ENCODE data around the gene ZNF302.
"Not testable (repeated sequence)": the region's sequence is repeated elsewhere in the genome, so short reads cannot be mapped to it uniquely, and the experiment has no call there.

The ZNF302 gene

DNA sequence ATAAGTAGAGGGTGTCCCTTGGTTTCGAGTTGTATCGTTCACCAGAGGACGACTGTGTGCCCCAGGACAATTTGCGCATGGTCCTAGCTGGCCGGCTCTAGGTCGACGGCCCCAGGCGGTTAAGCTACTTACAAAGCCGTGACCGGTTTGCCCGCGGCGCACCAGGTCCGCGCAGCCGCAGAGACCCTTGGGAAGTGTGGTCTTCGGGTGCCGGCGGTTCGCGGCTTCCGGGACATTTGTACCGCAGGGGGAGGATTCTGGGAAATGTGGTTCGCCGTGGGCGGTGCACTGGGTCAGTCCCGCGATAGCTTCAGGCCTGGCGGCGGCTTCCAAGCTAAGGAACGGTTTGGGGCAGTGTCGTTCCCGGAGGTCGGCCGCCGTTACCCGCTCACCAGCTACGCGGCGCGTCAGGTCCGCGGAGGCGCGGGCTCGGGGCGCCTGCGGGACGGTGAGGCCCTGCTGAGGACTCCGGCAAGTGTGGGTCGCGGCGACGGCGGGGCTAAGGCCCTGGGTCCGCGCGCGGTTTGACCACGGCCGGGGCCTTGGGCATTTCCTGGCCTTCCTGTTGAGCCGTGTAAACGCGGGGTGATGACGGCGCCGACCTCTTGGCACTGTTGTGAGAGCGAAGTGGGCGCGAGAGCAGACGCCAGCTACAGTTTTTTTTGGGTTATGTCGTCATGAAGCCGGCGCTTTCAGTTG, at the start of gene ZNF302:
Gene ZNF302 (plus strand): TSS at position 293 of the 699 bp plus-strand sequence. CDS start 1,127 bp downstream, outside the sequence.
- DNase-seq: peak; percentile 96

GRCh38 chr19:34633802-34634201, 43.7 kb upstream of the ZNF302 start:
- no peak for DNase-seq

DNA sequence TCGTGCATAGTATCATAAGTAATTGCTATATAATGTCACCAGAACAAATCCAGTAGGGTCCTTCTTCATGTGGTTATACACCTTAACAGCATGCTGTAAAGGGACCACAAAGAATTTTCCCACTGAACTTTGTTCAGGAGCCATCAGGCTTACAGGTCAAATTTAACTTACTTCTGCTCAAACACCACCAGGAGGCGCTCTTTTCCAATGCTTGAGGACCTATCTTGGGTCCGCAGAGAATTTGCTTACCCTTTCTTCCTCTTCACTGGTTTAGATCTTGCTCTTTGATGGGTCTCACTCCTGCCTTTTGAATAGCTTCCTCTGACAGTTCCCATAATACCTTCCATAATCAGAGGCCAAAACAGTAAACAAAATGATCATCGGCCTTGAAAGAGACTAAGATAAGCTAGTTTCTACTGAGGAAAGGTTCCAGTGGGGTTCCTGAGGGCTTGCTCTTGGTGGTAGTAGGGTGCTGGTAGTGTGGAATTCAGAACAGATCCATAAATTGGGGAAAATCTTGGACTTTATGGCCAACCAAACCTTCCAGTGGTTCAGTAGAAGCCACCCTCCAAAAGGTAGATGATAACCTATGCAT, 37.9 kb upstream of the ZNF302 start:
- peak; percentile 59 for DNase-seq

GRCh38 chr19:34642241-34642640, 35.2 kb upstream of the ZNF302 start:
- no peak for DNase-seq

- no peak for DNase-seq
Measured at GRCh38 chr19:34644991-34645461, 32.5 kb upstream of the ZNF302 start.

DNA sequence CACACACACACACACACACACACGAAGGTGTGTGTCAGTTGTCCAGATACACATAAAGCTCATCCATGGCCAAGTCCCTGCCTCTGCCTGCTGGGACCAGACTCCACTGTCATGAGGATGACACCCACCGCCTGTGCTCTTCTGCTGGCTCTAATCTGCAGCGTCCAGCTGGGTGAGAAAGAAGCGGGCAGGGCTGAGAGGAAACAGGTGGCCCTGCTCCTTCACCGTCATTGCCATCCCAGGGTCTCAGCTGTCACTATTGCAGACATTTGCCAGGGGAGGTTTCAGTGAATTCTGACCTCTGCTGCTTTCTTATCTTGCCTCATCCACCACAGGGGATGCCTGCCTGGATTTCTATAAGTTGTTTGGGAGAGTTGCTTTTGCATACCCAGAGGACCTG, 31.9 kb upstream of the ZNF302 start:
- DNase-seq: no peak

GRCh38 chr19:34649886-34650543, 27.5 kb upstream of the ZNF302 start:
- DNase-seq: no peak

- no peak for DNase-seq
Measured at GRCh38 chr19:34651747-34652146, 25.7 kb upstream of the ZNF302 start.

- no peak for DNase-seq
Measured at GRCh38 chr19:34654796-34655195, 22.7 kb upstream of the ZNF302 start.

GRCh38 chr19:34655651-34656050, 21.8 kb upstream of the ZNF302 start:
- no peak for DNase-seq

GRCh38 chr19:34661357-34661756, 16.1 kb upstream of the ZNF302 start:
- no peak for DNase-seq

DNA sequence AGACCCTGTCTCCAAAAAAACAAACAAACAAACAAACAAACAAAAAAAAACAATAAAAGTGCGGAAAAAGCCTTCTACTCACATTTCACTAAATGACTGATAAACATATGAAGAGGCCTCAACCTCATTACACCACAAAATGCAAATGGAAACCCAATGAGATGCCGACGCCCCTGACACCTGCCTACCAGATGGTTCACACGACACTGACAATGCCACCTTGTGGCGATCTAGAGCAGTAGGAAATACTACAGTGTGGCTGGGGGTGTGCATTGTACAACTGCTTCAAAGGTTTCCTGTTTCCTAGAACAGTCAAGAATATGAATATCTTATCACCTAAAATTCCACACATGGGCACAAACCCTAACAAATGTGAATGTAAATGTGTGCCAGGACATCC, 14.6 kb upstream of the ZNF302 start:
- no peak for DNase-seq

DNA sequence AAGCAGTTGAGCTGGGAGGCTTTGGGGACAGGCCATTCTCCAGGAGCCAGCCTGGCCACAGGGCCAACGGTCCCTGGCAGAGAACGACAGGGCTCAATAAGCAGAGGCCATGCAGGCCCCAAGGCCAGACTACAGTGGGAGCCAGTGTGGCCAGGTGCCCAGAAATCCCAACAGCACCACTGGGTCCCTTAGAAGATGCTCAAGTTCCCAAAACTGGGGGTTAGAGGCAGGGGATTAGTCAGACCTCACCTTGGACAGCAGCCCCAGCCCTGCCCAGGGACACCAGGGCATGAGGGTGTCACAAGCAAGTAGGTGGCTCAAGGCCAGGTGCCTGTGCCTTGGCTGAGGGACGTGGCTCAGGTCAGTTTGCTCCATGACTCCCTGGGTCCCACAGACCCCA, 13.3 kb upstream of the ZNF302 start:
- DNase-seq: no peak

DNA sequence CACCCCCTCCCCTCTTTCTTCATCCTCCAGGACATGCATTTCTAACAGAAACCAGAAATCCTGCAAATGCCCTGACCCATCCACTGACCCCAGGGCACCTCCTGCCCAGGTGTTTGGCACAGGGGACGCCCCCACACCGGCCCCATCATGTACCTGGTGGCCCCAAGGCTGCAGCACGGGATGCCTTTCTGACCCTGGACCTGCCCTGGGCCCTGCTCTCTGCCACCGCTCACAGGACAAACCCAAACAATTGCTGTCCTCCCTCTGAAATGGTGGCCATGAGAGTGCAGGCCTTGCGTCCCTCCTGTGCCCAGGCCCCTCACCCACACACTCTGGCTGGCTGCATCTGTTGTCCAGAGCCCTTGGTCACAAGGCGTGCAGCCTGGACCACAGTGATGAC, 12.6 kb upstream of the ZNF302 start:
- DNase-seq: no peak

- not testable (repeated sequence) for DNase-seq
Measured at GRCh38 chr19:34665275-34665674, 12.2 kb upstream of the ZNF302 start.

DNA sequence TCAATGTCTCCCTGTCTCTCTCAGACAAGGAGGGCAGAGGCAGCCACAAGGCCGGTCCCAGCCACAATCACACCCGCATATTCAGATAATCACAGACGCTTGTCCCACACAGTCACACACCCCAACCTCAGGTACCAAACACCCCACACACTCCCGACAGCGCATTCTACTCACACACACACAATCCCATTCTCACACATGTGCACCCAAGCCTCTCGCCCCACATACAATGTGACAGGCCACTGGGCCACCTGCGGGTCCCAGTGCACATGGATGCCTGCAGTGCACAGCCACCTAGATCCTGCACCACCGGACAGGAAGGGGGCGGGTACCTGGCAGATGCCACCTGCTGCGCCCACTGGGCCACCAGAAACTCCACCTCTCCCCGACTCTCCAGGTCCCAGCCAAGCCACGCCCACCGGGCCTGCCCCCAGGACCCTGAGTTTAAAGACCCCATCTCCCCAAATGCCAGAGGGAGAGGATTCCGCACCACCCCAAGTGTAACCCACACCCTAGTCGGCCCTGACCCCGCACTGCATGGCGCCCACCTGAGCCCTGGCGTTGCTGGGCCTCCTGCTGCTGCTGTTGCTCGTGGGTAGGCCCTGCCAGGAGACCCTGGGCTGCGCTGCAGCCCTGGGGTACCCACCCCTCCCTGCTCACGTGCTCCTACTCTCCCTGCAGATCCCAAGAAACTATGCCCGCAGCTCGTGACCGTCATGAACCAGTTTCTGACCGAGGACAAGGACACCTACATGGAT, 11.1 kb upstream of the ZNF302 start:
- no peak for DNase-seq

DNA sequence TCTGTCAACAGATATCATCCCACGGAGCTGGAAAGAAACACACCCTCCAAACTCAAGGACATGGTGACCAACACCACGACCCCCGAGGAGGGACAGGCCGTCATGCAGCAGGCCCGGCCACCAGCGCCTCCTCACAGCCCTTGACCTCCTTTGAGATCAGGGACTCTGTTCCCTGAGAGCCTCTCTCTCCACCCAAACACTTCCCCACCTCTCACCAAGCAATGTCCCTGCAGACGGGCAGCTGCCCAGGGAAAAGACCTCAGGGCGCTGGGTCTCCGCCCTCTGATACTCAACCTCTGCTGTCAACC, 10.6 kb upstream of the ZNF302 start:
- no peak for DNase-seq

DNA sequence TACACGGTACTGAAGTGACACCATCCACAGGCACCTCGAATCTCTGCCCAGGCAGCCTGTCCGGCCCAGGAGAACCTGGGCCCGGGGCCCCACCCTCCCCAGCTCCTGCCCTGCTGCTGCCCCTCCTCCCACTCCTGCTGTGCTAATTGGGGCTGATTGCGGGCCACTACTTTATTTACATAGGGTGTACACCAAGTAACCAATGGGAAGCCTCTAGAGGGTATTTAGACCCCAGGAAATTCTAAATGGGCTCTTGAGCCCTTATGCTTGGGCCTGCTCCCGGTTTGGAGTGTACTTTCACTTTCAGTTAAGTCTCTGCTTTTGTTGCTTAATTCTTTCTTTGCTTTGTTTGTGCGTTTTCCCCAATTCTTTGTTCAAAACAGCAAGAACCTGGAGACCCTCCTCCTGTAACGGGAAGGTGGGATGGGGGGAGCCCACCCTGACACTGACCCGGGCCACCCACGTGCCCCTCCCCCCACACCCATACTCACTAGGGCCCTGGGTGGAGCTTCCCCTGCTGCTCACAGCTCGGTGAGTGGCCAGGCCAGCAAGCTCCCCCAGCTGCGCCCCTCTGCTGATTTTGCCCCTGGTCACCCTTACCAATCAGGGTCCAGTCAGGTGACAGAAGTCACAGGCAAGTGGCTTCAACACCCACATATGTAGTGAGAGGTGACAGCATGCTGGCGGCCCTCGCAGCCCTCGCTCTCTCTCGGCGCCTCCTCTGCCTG, 10.0 kb upstream of the ZNF302 start:
- DNase-seq: no peak

GRCh38 chr19:34668077-34668689, 9.3 kb upstream of the ZNF302 start:
- DNase-seq: not testable (repeated sequence)

DNA sequence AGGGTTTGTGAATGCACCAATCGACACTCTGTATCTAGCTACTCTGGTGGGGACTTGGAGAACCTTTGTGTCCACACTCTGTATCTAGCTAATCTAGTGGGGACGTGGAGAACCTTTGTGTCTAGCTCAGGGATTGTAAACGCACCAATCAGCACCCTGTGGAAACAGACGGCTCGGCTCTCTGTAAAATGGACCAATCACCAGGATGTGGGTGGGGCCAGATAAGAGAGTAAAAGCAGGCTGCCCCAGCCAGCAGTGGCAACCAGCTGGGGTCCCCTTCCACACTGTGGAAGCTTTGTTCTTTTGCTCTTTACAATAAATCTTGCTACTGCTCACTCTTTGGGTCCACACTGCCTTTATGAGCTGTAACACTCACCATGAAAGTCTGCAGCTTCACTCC, 8.8 kb upstream of the ZNF302 start:
- DNase-seq: not testable (repeated sequence)

- no peak for DNase-seq
Measured at GRCh38 chr19:34669305-34669704, 8.2 kb upstream of the ZNF302 start.

DNA sequence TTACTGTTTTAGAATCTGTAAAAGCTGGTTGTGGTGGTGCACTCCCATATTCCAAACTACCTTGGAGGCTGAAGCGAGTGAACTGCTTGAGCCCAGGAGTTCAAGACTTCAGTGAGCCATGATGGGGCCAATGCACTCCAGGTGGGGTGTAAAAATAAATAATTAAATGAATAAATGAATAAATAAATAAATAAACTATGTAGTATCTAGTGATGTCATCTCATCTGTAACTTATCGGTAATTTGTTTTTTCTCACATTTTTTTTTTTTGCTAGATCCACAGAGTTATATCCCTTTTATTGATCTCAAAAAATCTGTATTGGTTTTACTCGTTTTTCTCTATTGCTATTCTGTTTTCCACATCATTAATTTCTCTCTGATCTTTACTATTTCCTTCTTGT, 5.5 kb upstream of the ZNF302 start:
- no peak for DNase-seq
